GM18505 (cell line): Measurements from ENCODE around the gene OPCML.

ENCODE experiments used
- ATAC-seq: cut with Tn5 transposase; IDR thresholded peaks from one replicate; pipeline ENCODE4 v1.9.1; 2021; ENCODE audit not compliant: unreplicated experiment
- POLR2A ChIP-seq: IDR thresholded peaks from 4 replicates; pipeline ENCODE4 v1.6.1; 2011; ENCODE audit warnings: borderline replicate concordance; ENCODE audit not compliant: insufficient read depth, insufficient read length; ENCODE audit errors: extremely low read depth

The OPCML gene

GRCh38 chr11:133266986-133267385 lies 265.3 kb downstream of the OPCML start:
- no peak for ATAC-seq
- TF ChIP-seq POLR2A, result no peak

DNA sequence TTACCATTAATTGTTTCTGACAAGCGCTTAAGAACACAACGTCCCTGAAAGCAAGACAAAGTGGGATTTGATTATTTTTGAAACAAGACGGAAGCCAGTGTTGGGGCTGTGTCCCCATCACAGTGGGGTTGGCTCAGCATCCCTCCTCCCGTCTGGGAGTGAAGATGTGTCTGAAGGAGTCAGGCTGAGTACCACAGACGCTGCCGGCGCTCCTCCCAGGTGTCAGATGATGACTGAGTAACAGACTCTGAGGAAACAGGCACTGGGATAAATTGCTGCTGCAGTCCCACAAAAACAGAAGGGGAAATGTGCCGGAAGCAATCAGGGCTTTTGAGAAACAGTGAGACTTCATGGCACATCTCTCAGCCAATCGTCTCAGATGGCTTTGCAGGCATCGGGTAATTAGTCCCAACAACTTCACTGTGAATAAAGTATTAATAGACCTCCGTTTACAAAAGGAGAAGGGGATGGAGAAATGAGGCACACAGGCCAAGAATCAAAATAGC lies 266.7 kb downstream of the OPCML start:
- no peak for ATAC-seq
- TF ChIP-seq POLR2A, result no peak

DNA sequence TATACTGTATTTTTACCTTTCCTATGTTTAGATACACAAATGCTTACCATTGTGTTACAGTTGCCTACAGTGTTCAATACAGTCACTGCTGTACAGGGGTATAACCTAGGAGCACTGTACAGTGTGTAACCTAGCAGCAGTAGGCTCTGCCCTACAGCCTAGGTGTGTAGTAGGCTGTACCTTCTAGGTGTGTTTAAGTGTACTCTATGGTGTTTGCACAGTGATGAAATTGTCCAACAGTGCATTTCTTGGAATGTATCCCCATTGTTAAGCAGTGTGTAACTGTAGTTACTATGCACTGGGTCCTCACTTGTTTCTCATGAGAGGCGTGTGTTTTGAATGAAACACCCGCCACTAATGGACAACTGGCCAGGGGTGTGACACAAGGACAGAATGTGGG lies 269.0 kb downstream of the OPCML start:
- no peak for ATAC-seq
- no peak for TF ChIP-seq POLR2A

- TF ChIP-seq POLR2A, result no peak
These were observed 273.6 kb downstream of the OPCML start for GRCh38 chr11:133258751-133259150.

GRCh38 chr11:133254601-133255000 lies 277.7 kb downstream of the OPCML start:
- ATAC-seq, result no peak
- no peak for TF ChIP-seq POLR2A

More at GRCh38 chr11:133258751-133259150, 273.6 kb downstream of the OPCML start:
- ATAC-seq, result no peak

DNA sequence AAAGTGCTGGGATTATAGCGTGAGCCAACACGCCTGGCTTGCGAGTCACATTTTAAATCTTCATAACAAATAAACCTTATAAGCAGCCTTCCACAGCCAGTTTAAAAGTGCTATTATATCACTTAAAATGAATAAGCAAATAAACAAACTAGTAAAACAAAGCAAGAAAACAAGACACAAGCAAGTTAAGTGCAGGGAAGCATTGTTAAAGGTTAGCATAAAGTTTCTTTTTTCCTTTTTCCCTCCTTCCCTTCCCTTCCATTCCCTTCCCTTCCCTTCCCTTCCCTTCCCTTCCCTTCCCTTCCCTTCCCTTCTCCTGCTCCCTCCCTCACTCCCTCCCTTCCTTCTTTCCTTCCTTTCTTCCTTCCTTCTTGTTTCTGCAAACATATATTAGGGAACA lies 278.7 kb downstream of the OPCML start:
- no peak for TF ChIP-seq POLR2A
- ATAC-seq, result no peak

- no peak for ATAC-seq
- no peak for TF ChIP-seq POLR2A
These were observed 280.5 kb downstream of the OPCML start for GRCh38 chr11:133251841-133252240.

DNA sequence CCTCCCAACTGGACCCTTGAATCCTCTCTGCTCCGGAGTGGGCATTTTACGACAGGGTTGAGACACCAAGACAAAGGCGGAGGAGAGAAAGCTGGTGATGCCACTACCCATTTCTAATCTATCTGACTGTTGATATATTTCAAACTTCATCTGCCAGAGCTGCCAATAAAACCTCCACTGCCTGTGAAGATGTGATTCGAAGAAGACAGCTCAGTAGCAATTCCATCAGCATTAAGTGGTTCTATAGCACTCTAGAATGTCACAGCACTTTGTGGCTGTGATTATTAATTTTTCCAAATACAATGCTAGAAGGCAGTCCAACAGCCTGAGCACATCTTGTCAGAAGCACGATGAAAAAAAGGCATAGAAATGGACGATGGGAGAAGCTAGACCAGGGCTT lies 282.8 kb downstream of the OPCML start:
- ATAC-seq, result no peak
- TF ChIP-seq POLR2A, result no peak

DNA sequence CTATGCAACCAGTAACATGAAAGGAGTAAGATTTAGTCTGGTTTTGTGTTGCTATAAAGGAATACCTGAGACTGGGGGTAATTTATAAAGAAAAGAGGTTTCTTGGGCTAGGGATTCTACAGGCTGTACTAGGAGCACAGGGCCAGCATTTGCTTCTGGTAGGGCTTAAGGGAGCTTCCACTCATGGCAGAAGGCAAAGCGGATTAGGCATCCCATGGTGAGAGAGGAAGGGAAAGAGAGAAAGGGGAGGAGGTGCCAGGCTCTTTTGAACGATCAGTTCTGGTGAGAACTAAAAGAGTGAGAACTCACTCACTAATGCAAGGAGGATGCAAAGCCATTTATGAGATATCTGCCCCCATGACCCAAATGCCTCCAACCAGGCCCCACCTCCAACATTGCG lies 283.2 kb downstream of the OPCML start:
- no peak for ATAC-seq
- TF ChIP-seq POLR2A, result no peak

DNA sequence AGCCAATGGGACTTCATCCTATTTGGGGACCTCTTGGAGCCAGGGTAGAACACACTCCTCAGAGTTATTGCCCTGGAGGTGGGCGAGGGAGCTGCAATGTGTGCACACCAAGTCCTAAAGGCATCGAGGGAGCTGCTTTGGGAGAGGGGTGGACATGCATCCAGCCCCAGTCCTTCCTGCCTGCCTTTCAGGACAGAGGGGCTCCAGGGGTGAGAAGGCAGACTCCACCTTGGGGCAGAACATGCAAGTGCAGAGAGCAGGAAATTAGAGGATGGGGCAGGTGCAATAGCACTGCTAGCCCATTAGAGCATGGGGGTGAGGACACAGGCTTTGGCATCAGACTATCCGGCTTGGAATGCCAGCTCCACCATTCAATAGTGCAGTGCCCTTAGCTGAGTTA lies 288.5 kb downstream of the OPCML start:
- ATAC-seq, result no peak
- no peak for TF ChIP-seq POLR2A

- ATAC-seq, result no peak
- no peak for TF ChIP-seq POLR2A
These were observed 291.2 kb downstream of the OPCML start for GRCh38 chr11:133240908-133241655.

DNA sequence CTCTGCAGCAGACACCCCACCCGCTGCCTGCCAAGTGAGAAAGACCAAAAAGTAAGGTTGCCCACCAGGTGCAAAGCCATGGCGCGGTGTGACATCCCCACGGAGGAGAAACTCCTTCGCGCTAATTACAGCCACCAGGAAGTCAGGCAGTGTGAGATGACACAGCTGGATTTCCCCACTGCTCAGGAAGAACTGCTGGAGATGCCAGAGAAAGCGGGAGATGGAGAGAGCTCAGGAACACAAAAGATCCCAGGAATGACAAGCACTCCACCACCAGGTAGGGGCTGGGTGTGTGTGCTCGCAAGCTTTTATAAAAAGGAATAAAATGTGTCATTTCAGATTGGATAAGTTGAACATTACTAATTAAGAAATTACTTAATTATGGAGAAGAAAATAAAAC lies 292.7 kb downstream of the OPCML start:
- no peak for TF ChIP-seq POLR2A
- ATAC-seq, result no peak

DNA sequence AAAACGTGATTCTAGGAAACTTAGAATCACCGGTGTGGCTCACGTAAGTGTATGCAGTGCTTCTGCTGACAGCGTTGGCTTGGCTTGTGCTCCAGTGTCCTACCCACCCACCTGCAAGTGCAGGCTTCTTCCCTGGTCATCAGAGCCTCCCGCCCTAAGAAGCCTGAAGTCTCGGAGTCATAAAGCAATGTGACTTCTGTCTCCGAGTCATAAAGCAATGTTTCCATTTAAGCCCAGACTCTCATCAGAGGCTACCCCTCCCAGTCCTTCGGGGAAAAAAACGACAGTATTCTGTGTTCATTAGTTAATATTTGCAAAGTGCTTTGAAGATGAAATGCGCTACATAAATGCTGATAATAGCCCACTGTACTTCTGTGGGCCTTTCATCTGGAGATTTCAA lies 293.8 kb downstream of the OPCML start:
- no peak for TF ChIP-seq POLR2A
- no peak for ATAC-seq

DNA sequence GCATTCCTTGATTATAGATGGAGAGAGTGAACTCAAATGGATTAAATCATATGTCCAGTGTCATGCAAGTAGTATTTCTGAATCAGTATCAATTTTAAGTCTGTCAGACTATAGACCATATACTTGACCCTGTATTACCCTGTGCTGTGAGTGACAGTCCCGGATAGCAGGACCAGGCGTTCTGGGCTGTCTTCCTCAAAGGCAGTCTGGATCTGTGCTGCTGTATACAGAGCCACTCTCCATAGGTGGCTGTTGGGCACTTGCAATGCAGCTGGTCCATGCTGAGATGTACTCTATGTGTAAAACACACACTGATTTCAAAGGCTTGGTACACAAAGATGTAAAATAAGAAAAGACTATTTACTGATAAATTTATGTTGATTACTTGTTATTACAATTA lies 294.3 kb downstream of the OPCML start:
- TF ChIP-seq POLR2A, result no peak
- no peak for ATAC-seq
